HCT116 (cell line): ENCODE measurements around the gene VSTM2B. TPM values are rescaled to one million over a fixed set of nuclear protein-coding genes. Genes with fewer than 3 reads are reported as not detected.

Source experiments
- ATAC-seq: fragments of 200-7000 bp; cut with Tn5 transposase; 2 replicates; pipeline ENCODE4 v1.9.1; 2020; ENCODE audit warnings: mild to moderate bottlenecking, moderate library complexity
- BruUV-seq: library from RNA; stranded (reverse); fragments of 400-500 nt; replicated peaks from 2 replicates; lab custom pipeline; 2021; lab: Mats Ljungman, UMichigan
- CTCF ChIA-PET: fragments of 300-600 bp; sonication (Branson Sonifier 250); formaldehyde crosslinking; loops from one replicate; lab custom pipeline; 2021; ENCODE audit warnings: antibody characterized with exemption; lab: Charles Lee
- POLR2A ChIA-PET: fragments of 300-600, 350-600 bp; sonication (Branson Sonifier 250); formaldehyde crosslinking; loops from one replicate; lab custom pipeline; 2021; ENCODE audit warnings: antibody characterized with exemption; lab: Charles Lee
- RAD21 ChIA-PET, 2 experiments: fragments of 300-600 bp; sonication (Branson Sonifier 250); formaldehyde crosslinking; loops; one replicate each; lab custom pipeline; 2023; ENCODE audit warnings: low total read pairs in 2 of 2; ENCODE audit not compliant: uncharacterized antibody in 2 of 2, unreplicated experiment in 2 of 2, low non-redundant PET in 1 of 2; lab: Charles Lee
- DNase-seq: peaks from one replicate; pipeline ENCODE4 v3.0.0-alpha.2; 2010; ENCODE audit warnings: low read depth, low spot score
- H2AFZ ChIP-seq: fragments of 200-600 bp; shearing (Covaris generic), sonication (generic); 2 replicates; pipeline ENCODE4 v1.6.1; 2017; ENCODE audit warnings: low read depth, mixed run types, mixed read lengths, antibody characterized with exemption, low read length; ENCODE audit not compliant: poor library complexity, severe bottlenecking
- H3K27ac ChIP-seq: 2 replicates; pipeline ENCODE4 v1.5.1; 2012; ENCODE audit warnings: low read depth, low read length
- H3K27me3 ChIP-seq: fragments of 200-600 bp; sonication (generic); 2 replicates; pipeline ENCODE4 v1.6.1; 2016; ENCODE audit warnings: mixed run types, low read length, mixed read lengths; ENCODE audit not compliant: insufficient read depth
- H3K36me3 ChIP-seq, 2 experiments: fragments of 200-500 bp in 1 of 2; fragments of 200-600 bp in 1 of 2; sonication (Bioruptor generic) in 1 of 2; sonication (generic) in 1 of 2; 2 replicates each; pipeline versions ENCODE4 v1.5.1 to v1.6.1; 2014 to 2016; ENCODE audit warnings: low read length in 2 of 2, inconsistent platforms in 1 of 2, mixed read lengths in 1 of 2, mixed run types in 1 of 2; ENCODE audit not compliant: insufficient read depth in 2 of 2, control insufficient read depth in 1 of 2
- H3K4me1 ChIP-seq, 2 experiments: fragments of 200-600 bp in 1 of 2; sonication (generic) in 1 of 2; 2 replicates each; pipeline versions ENCODE4 v1.5.1 to v1.6.1; 2012 to 2017; ENCODE audit warnings: low read length in 2 of 2, inconsistent platforms in 1 of 2, mild to moderate bottlenecking in 1 of 2, mixed read lengths in 1 of 2, mixed run types in 1 of 2, moderate library complexity in 1 of 2; ENCODE audit not compliant: insufficient read depth in 2 of 2, control insufficient read depth in 1 of 2
- H3K4me2 ChIP-seq: fragments of 200-600 bp; sonication (generic); 2 replicates; pipeline ENCODE4 v1.6.1; 2017; ENCODE audit warnings: mixed run types, low read length, mixed read lengths
- H3K4me3 ChIP-seq, 2 experiments: fragments of 200-600 bp in 1 of 2; sonication (generic) in 1 of 2; replicated peaks in 1 of 2; 2 replicates each; pipeline ENCODE4 v1.5.1; 2011 to 2016; ENCODE audit warnings: low read length in 2 of 2, control low read depth in 1 of 2, low read depth in 1 of 2, mild to moderate bottlenecking in 1 of 2, mixed read lengths in 1 of 2, mixed run types in 1 of 2
- H3K79me2 ChIP-seq: fragments of 200-600 bp; sonication (generic); 2 replicates; pipeline ENCODE4 v1.6.1; 2017; ENCODE audit warnings: mild to moderate bottlenecking, mixed run types, low read length, moderate library complexity, mixed read lengths; ENCODE audit not compliant: insufficient read depth
- H3K9ac ChIP-seq: fragments of 200-600 bp; sonication (generic); 2 replicates; pipeline ENCODE4 v1.6.1; 2016; ENCODE audit warnings: low read length, mixed read lengths
- H3K9me2 ChIP-seq: fragments of 200-600 bp; sonication (generic), shearing (Covaris generic); 2 replicates; pipeline ENCODE4 v1.6.1; 2017; ENCODE audit warnings: mixed run types, mild to moderate bottlenecking, moderate library complexity; ENCODE audit not compliant: insufficient read depth
- H3K9me3 ChIP-seq, 2 experiments: fragments of 200-500 bp in 1 of 2; fragments of 200-600 bp in 1 of 2; sonication (Bioruptor generic) in 1 of 2; sonication (generic) in 1 of 2; 2 replicates each; pipeline ENCODE4 v1.6.1; 2014 to 2017; ENCODE audit warnings: low read length in 2 of 2, mixed read lengths in 2 of 2, inconsistent platforms in 1 of 2, low read depth in 1 of 2, mild to moderate bottlenecking in 1 of 2, mixed run types in 1 of 2, moderate library complexity in 1 of 2; ENCODE audit not compliant: control insufficient read depth in 1 of 2, insufficient read depth in 1 of 2
- H4K20me1 ChIP-seq: fragments of 200-600 bp; sonication (generic), shearing (Covaris generic); 2 replicates; pipeline ENCODE4 v1.6.1; 2017; ENCODE audit warnings: mixed run types, mild to moderate bottlenecking, moderate library complexity; ENCODE audit not compliant: insufficient read depth
- EZH2phosphoT487 ChIP-seq: fragments of 200-600 bp; IDR thresholded peaks from 2 replicates; pipeline ENCODE4 v1.6.1; 2018; ENCODE audit warnings: antibody characterized with exemption, borderline replicate concordance
- SP1 ChIP-seq: IDR thresholded peaks from 2 replicates; pipeline ENCODE4 v1.6.1; 2012; ENCODE audit warnings: low read depth
- SRF ChIP-seq: IDR thresholded peaks from 2 replicates; pipeline ENCODE4 v1.6.1; 2012; ENCODE audit warnings: low read depth
- ZNF274 ChIP-seq: fragments of 200-500 bp; sonication (Bioruptor generic); IDR thresholded peaks from 2 replicates; pipeline ENCODE4 v1.6.1; 2014; ENCODE audit warnings: mild to moderate bottlenecking, low read depth, low read length, inconsistent platforms
- intact Hi-C: fragments of 100-400 bp; cut with micrococcal nuclease; formaldehyde crosslinking; loops from 2 replicates; pipeline ENCODE4 v1.10.0; 2022
- total RNA-seq: library from RNA; stranded (reverse); gene quantifications from one replicate; pipeline ENCODE4 v1.2.1, GENCODE V29; 2021; ENCODE audit not compliant: unreplicated experiment
- TF ChIP-seq, protein P1 (sequence below): IDR thresholded peaks from 2 replicates; pipeline ENCODE4 v1.6.1; 2012

VSTM2B gene
- total RNA-seq, 1 experiment from 2014 or later, result not detected

DNA sequence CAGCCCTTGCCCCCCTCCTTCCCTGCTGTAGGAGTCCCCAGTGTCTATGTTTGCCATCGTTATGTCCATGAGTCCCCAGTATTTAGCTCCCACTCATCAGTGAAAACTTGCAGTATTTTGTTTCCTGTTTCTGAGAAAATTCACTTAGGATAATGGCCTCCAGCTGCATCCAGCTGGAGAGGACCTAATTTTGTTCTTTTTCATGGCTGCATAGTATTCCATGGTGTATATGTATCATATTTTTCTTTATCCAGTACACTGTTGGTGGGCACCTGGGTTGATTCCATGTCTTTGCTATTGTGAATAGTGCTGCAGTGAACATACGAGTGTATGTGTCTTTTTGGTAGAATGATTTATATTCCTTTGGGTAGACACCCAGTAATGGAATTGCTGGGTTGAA is 62.3 kb downstream of the VSTM2B start (continued):
- TF ChIP-seq, protein P1, sequence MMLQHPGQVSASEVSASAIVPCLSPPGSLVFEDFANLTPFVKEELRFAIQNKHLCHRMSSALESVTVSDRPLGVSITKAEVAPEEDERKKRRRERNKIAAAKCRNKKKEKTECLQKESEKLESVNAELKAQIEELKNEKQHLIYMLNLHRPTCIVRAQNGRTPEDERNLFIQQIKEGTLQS, result no peak

DNA sequence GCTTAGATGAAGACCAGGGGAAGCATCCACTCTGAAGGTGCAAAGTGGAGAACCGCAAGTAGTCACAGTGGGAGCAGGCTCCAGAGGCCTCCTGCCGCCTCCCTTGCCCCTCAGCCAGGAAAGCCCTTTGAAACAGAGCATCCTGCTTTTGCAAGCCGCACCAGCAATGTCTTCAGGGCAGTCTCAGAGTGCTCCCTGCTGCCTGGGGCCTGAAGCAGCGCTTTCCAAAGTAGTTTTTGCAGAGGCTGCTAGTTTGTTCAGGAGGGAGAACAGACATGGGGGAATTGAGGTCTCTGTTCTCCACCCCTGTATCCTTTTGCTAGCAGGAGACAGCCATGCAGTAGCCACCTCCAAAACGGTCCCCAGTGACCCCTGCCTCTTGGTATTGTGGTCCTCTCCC is 64.5 kb downstream of the VSTM2B start:
- H3K27me3 ChIP-seq, result peaks cover 55% of the 10 kb centered on the region
- H3K9me2 ChIP-seq, result no peaks in the 10 kb centered on the region
- POLR2A ChIA-PET, result no interaction called here
- CTCF ChIA-PET, result no interaction called here
- TF ChIP-seq EZH2phosphoT487 (no peak), ZNF274 (no peak)
- TF ChIP-seq, protein P1, result no peak
- H3K4me2 ChIP-seq, result no peak overlapping the region
- H3K4me1 ChIP-seq, result no peaks in the 10 kb centered on the region
- H3K79me2 ChIP-seq, result no peaks in the 10 kb centered on the region
- no peak for DNase-seq
- no peak overlapping the region for H3K27ac ChIP-seq
- no peaks in the 10 kb centered on the region for H3K36me3 ChIP-seq
- no TSS peak for BruUV-seq
- RAD21 ChIA-PET, result no interaction called here
- H3K4me3 ChIP-seq, result no peak overlapping the region
- no peak overlapping the region for H2AFZ ChIP-seq
- H4K20me1 ChIP-seq, result no peaks in the 10 kb centered on the region
- intact Hi-C loops, result no loop called here
- no peak overlapping the region for H3K9ac ChIP-seq
- H3K9me3 ChIP-seq, result peaks cover 0 to 4% of the 10 kb centered on the region in 2 experiments; a peak in 1 of 4 replicates
- ATAC-seq, result no peak

DNA sequence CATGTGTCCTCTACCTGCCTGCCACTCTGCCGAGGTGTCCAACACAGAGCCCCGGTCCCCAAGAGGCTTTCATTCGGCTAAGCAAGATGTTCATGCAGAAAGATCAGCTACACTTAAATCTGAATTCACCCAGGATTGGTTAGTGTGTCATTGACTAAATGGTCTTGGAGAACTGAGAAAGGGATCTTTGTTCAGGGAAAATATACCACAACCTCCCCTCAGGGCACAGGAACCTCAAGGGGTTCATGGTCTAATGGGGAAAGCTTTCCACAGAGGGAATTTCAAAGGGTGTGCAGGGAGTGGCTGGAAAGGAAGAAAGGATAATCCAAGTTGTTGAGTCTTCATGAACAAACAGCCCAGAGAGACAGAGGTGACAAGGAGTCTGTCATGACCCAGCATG is 65.9 kb downstream of the VSTM2B start:
- Histone ChIP-seq H2AFZ (no peak overlapping the region), H3K27me3 (peaks cover 55% of the 10 kb centered on the region), H3K4me2 (no peak overlapping the region), H3K9me2 (no peaks in the 10 kb centered on the region), H3K4me1 (no peaks in the 10 kb centered on the region), H3K4me3 (no peak overlapping the region), H3K27ac (no peak overlapping the region), H3K9me3 (peaks cover 0 to 4% of the 10 kb centered on the region in 2 experiments; a peak in 1 of 4 replicates), H3K36me3 (no peaks in the 10 kb centered on the region), H4K20me1 (no peaks in the 10 kb centered on the region), H3K79me2 (no peaks in the 10 kb centered on the region), H3K9ac (no peak overlapping the region)
- ChIA-PET RAD21 (no interaction called here), CTCF (no interaction called here), POLR2A (no interaction called here)
- TF ChIP-seq ZNF274 (no peak), SRF (no peak), SP1 (no peak)
- ATAC-seq (no peak), DNase-seq (no peak)
- intact Hi-C loops, result no loop called here
- BruUV-seq, result no TSS peak
